Liver (tissue), 9 donors: ENCODE measurements around the gene COQ2. TPM values are rescaled to one million over a fixed set of nuclear protein-coding genes. Genes with fewer than 3 reads are reported as not detected.

Experiments used
- DNase-seq: peaks from one replicate; pipeline ENCODE4 v3.0.0-alpha.2; 2017; ENCODE audit warnings: low spot score
- H3K27ac ChIP-seq, 2 donors: one replicate each; pipeline ENCODE4 v1.7.0; 2013; ENCODE audit warnings: inconsistent platforms in 2 of 2, low read length in 2 of 2, control low read depth in 1 of 2, low read depth in 1 of 2, mild to moderate bottlenecking in 1 of 2
- H3K27me3 ChIP-seq, 4 donors: one replicate each; pipeline versions ENCODE4 v1.6.1 to v1.7.0; 2013; ENCODE audit warnings: low read length in 3 of 4, inconsistent platforms in 1 of 4, mild to moderate bottlenecking in 1 of 4, moderate library complexity in 1 of 4; ENCODE audit not compliant: control insufficient read depth in 4 of 4, insufficient read depth in 4 of 4
- H3K36me3 ChIP-seq, 4 donors: one replicate each; pipeline versions ENCODE4 v1.6.1 to v1.7.0; 2013; ENCODE audit warnings: low read length in 3 of 4, mild to moderate bottlenecking in 3 of 4, low read depth in 1 of 4, moderate library complexity in 1 of 4; ENCODE audit not compliant: control insufficient read depth in 4 of 4, insufficient read depth in 3 of 4
- H3K4me1 ChIP-seq, 4 donors: one replicate each; pipeline versions ENCODE4 v1.6.1 to v1.7.0; 2013; ENCODE audit warnings: low read length in 3 of 4, mild to moderate bottlenecking in 3 of 4, moderate library complexity in 1 of 4; ENCODE audit not compliant: control insufficient read depth in 4 of 4, insufficient read depth in 4 of 4
- H3K4me3 ChIP-seq, 3 donors: one replicate each; pipeline versions ENCODE4 v1.6.1 to v1.7.0; 2013; ENCODE audit warnings: low read length in 3 of 3, control low read depth in 1 of 3, low read depth in 1 of 3, mild to moderate bottlenecking in 1 of 3
- H3K9ac ChIP-seq, 2 donors: one replicate each; pipeline ENCODE4 v1.7.0; 2013; ENCODE audit warnings: low read length in 2 of 2, mild to moderate bottlenecking in 2 of 2, moderate library complexity in 2 of 2, control low read depth in 1 of 2, low read depth in 1 of 2
- H3K9me3 ChIP-seq, 4 donors: one replicate each; pipeline versions ENCODE4 v1.6.1 to v1.7.0; 2013; ENCODE audit warnings: low read length in 3 of 4; ENCODE audit not compliant: control insufficient read depth in 4 of 4
- EGR1 ChIP-seq, 2 donors: IDR thresholded peaks; 2 replicates each; pipeline ENCODE4 v1.6.1; 2016 to 2018; ENCODE audit warnings: antibody characterized with exemption in 2 of 2, low read depth in 2 of 2
- FOXA1 ChIP-seq: IDR thresholded peaks from 2 replicates; pipeline ENCODE4 v1.6.1; 2016; ENCODE audit warnings: antibody characterized with exemption
- FOXA2 ChIP-seq: IDR thresholded peaks from 2 replicates; pipeline ENCODE4 v1.6.1; 2016; ENCODE audit warnings: antibody characterized with exemption
- GABPA ChIP-seq, 2 donors: IDR thresholded peaks in 1 of 2; conservative IDR thresholded peaks in 1 of 2; 2 replicates each; pipeline ENCODE4 v1.6.1; 2016; ENCODE audit warnings: antibody characterized with exemption in 2 of 2, mild to moderate bottlenecking in 1 of 2, moderate library complexity in 1 of 2
- HNF4A ChIP-seq, 2 donors: conservative IDR thresholded peaks; 2 replicates each; pipeline ENCODE4 v1.6.1; 2016; ENCODE audit warnings: antibody characterized with exemption in 2 of 2, mild to moderate bottlenecking in 2 of 2
- HNF4G ChIP-seq: IDR thresholded peaks from 2 replicates; pipeline ENCODE4 v1.6.1; 2016; ENCODE audit warnings: antibody characterized with exemption
- JUND ChIP-seq, 2 donors: IDR thresholded peaks; 2 replicates each; pipeline ENCODE4 v1.6.1; 2016; ENCODE audit warnings: antibody characterized with exemption in 2 of 2
- NR2F2 ChIP-seq: IDR thresholded peaks from 2 replicates; pipeline ENCODE4 v1.6.1; 2016; ENCODE audit warnings: antibody characterized with exemption
- RAD21 ChIP-seq, 2 donors: IDR thresholded peaks; 2 replicates each; pipeline ENCODE4 v1.6.1; 2016; ENCODE audit warnings: antibody characterized with exemption in 2 of 2, mild to moderate bottlenecking in 2 of 2
- RXRA ChIP-seq, 2 donors: IDR thresholded peaks; 2 replicates each; pipeline ENCODE4 v1.6.1; 2017 to 2018; ENCODE audit warnings: antibody characterized with exemption in 2 of 2, mild to moderate bottlenecking in 1 of 2
- SP1 ChIP-seq: IDR thresholded peaks from 2 replicates; pipeline ENCODE4 v1.6.1; 2018; ENCODE audit warnings: antibody characterized with exemption, mild to moderate bottlenecking
- TAF1 ChIP-seq: conservative IDR thresholded peaks from 2 replicates; pipeline ENCODE4 v1.6.1; 2016; ENCODE audit warnings: antibody characterized with exemption, mild to moderate bottlenecking
- YY1 ChIP-seq: IDR thresholded peaks from 2 replicates; pipeline ENCODE4 v1.6.1; 2016; ENCODE audit warnings: antibody characterized with exemption, mild to moderate bottlenecking
- WGBS: extraction: QIAGEN DNeasy Blood & Tissue Kit; methylation state at CpG from one replicate; pipeline ENCODE4 v1.1.7; 2013; 5-methylcytosine and 5-hydroxymethylcytosine counted together
- polyA plus RNA-seq, 2 donors: library from polyadenylated mRNA; stranded (reverse) in 1 of 2; unstranded in 1 of 2; fragments of 200-250 nt in 1 of 2; fragments of >200 nt in 1 of 2; fragmentation: Nextera tagmentation in 1 of 2; extraction: Ambion mirVana in 1 of 2; gene quantifications; one replicate each; pipeline versions ENCODE4 v1.2.1 to v1.2.3, GENCODE V29; 2013 to 2015
- total RNA-seq, 2 donors: library from RNA; depleted of rRNA; stranded (reverse); fragments of >200 nt; gene quantifications; one replicate each; pipeline ENCODE4 v1.2.3, GENCODE V29; 2014
- TF ChIP-seq, protein P1 (sequence below): IDR thresholded peaks from 2 replicates; pipeline ENCODE4 v1.6.1; 2016; ENCODE audit warnings: antibody characterized with exemption
- TF ChIP-seq, protein P2 (sequence below): IDR thresholded peaks from 2 replicates; pipeline ENCODE4 v1.6.1; 2016; ENCODE audit warnings: antibody characterized with exemption, mild to moderate bottlenecking
- TF ChIP-seq, protein P3 (sequence below): IDR thresholded peaks from 2 replicates; pipeline ENCODE4 v1.6.1; 2016; ENCODE audit warnings: antibody characterized with exemption
- TF ChIP-seq, protein P4 (sequence below): IDR thresholded peaks from 2 replicates; pipeline ENCODE4 v1.6.1; 2016; ENCODE audit warnings: antibody characterized with exemption
- TF ChIP-seq, protein P5 (sequence below): fragments of 150-350 bp; IDR thresholded peaks from 2 replicates; pipeline ENCODE4 v1.5.1; 2017; ENCODE audit warnings: improper control_type of control experiment, low read depth, low read length; ENCODE audit not compliant: missing input control
- donor health status: healthy.
- donor health status: healthy.
- donor health status: healthy.
- donor health status: healthy.
- donor health status: healthy.

COQ2 gene
- total and polyA plus RNA-seq, 4 donors, result 8.6 to 13.6 (median 10.8) TPM

DNA sequence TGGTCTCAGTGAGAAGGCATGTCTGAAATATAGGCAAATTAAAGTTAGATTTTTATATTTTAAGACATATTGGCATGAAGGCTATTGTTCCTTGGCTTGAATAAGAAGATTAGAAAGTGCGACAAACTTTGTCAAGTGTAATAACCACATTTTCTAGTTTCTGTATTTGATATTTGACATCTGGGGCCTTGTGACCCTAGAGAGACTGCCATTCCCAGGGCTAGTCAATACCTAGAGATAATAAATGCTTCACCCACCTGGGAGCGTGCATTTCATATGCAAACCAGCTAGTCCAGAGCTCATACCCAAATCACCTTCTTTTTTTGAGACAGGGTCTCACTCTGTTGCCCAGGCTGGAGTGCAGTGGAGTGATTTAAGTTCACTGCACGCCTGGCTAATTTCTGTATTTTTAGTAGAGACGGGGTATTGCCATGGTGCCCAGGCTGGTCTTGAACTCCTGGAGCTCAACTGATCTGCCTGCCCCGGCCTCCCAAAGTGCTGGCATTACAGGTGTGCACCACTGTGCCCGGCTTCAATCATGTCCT, 62.6 kb downstream of the COQ2 start (continued):
- TF ChIP-seq, protein P1, sequence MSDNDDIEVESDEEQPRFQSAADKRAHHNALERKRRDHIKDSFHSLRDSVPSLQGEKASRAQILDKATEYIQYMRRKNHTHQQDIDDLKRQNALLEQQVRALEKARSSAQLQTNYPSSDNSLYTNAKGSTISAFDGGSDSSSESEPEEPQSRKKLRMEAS, result no peak
- no peak for TF ChIP-seq RAD21 (IDR thresholded peaks at IDR 0.05)
- no peak for TF ChIP-seq FOXA1

DNA sequence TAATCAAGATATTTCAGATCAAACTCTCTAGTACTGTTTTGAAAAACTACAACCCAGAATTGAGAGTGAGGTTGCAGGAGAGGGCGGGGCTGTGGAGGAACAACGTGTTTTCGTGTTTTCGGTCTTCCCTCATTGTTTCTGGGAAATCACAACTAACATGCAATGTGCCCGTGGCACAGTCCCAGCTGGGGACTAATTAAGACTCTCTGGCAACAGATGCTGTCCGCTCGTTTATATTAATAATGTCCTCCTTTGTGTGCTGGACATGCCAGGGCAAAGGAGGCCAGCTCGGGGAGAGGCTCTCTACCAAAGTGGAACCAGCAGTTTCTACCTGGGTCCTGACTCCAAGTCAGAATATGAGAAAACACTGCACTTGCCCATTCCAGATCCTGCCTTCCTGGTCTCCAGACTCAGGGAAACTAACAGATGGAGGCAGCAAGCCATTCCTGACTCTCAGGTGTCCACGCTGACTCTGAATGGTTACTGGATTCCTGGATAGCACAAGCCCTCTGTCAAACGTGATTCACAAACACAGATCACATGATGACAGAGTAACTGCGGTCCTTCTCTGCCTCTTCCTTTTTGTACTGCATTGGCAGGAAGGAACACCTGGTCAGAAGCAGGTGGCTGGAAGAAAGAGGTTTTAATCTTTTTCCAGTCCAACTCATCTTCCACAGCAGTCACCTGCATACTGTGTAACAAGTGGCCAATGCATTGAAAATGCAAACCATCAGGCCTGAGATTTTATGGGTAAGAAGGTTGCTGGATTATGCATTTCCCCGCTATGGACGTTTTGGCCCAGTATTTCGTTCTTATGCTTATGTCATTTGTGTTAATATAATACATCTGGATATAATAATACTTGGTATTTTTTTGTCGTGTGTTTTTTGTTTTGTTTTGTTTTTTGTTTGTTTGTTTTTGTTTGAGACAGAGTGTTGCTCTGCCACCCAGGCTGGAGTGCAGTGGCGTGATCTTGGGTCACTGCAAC, 65.0 kb downstream of the COQ2 start:
- TF ChIP-seq EGR1 (IDR thresholded peaks at IDR 0.05; ENCODE audit: low read depth in 2 of 2) (no peak), YY1 (no peak), HNF4G (no peak), SP1 (no peak), FOXA2 (no peak), FOXA1 (no peak), GABPA (IDR thresholded peaks at IDR 0.05 in 1 of 2, conservative IDR thresholded peaks at IDR 0.05 in 1 of 2) (no peak), NR2F2 (no peak), RAD21 (IDR thresholded peaks at IDR 0.05) (no peak), HNF4A (conservative IDR thresholded peaks at IDR 0.05) (no peak), TAF1 (no peak), RXRA (IDR thresholded peaks at IDR 0.05) (no peak), JUND (IDR thresholded peaks at IDR 0.05) (no peak)
- TF ChIP-seq, protein P2, sequence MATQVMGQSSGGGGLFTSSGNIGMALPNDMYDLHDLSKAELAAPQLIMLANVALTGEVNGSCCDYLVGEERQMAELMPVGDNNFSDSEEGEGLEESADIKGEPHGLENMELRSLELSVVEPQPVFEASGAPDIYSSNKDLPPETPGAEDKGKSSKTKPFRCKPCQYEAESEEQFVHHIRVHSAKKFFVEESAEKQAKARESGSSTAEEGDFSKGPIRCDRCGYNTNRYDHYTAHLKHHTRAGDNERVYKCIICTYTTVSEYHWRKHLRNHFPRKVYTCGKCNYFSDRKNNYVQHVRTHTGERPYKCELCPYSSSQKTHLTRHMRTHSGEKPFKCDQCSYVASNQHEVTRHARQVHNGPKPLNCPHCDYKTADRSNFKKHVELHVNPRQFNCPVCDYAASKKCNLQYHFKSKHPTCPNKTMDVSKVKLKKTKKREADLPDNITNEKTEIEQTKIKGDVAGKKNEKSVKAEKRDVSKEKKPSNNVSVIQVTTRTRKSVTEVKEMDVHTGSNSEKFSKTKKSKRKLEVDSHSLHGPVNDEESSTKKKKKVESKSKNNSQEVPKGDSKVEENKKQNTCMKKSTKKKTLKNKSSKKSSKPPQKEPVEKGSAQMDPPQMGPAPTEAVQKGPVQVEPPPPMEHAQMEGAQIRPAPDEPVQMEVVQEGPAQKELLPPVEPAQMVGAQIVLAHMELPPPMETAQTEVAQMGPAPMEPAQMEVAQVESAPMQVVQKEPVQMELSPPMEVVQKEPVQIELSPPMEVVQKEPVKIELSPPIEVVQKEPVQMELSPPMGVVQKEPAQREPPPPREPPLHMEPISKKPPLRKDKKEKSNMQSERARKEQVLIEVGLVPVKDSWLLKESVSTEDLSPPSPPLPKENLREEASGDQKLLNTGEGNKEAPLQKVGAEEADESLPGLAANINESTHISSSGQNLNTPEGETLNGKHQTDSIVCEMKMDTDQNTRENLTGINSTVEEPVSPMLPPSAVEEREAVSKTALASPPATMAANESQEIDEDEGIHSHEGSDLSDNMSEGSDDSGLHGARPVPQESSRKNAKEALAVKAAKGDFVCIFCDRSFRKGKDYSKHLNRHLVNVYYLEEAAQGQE, result no peak
- TF ChIP-seq, protein P3, sequence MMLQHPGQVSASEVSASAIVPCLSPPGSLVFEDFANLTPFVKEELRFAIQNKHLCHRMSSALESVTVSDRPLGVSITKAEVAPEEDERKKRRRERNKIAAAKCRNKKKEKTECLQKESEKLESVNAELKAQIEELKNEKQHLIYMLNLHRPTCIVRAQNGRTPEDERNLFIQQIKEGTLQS, result no peak
- TF ChIP-seq, protein P4, sequence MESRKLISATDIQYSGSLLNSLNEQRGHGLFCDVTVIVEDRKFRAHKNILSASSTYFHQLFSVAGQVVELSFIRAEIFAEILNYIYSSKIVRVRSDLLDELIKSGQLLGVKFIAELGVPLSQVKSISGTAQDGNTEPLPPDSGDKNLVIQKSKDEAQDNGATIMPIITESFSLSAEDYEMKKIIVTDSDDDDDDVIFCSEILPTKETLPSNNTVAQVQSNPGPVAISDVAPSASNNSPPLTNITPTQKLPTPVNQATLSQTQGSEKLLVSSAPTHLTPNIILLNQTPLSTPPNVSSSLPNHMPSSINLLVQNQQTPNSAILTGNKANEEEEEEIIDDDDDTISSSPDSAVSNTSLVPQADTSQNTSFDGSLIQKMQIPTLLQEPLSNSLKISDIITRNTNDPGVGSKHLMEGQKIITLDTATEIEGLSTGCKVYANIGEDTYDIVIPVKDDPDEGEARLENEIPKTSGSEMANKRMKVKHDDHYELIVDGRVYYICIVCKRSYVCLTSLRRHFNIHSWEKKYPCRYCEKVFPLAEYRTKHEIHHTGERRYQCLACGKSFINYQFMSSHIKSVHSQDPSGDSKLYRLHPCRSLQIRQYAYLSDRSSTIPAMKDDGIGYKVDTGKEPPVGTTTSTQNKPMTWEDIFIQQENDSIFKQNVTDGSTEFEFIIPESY, result no peak
- TF ChIP-seq, protein P5, sequence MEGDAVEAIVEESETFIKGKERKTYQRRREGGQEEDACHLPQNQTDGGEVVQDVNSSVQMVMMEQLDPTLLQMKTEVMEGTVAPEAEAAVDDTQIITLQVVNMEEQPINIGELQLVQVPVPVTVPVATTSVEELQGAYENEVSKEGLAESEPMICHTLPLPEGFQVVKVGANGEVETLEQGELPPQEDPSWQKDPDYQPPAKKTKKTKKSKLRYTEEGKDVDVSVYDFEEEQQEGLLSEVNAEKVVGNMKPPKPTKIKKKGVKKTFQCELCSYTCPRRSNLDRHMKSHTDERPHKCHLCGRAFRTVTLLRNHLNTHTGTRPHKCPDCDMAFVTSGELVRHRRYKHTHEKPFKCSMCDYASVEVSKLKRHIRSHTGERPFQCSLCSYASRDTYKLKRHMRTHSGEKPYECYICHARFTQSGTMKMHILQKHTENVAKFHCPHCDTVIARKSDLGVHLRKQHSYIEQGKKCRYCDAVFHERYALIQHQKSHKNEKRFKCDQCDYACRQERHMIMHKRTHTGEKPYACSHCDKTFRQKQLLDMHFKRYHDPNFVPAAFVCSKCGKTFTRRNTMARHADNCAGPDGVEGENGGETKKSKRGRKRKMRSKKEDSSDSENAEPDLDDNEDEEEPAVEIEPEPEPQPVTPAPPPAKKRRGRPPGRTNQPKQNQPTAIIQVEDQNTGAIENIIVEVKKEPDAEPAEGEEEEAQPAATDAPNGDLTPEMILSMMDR, result no peak
- TF ChIP-seq, protein P1, result no peak
- Histone ChIP-seq H3K9me3 (peaks cover 0 to 3% (median 0%) of the 10 kb centered on the region in 4 donors), H3K9ac (no peak overlapping the region), H3K4me3 (no peak overlapping the region), H3K4me1 (peaks cover 0 to 3% (median 0%) of the 10 kb centered on the region in 4 donors), H3K36me3 (no peaks in the 10 kb centered on the region), H3K27ac (peak overlapping the region in 1 of 2 donors; percentile 57), H3K27me3 (no peaks in the 10 kb centered on the region)
- 76% methylated on average over 16 of the region's 16 CpGs for WGBS
- no peak for DNase-seq
